Epithelial cell of prostate (primary cell): ENCODE results near the gene GAGE12C.
"Not testable (repeated sequence)": the region's sequence is repeated elsewhere in the genome, so short reads cannot be mapped to it uniquely, and the experiment has no call there.

Source experiments
- DNase-seq: peaks from one replicate; pipeline ENCODE4 v3.0.0-alpha.2; 2011; ENCODE audit warnings: low read depth, low spot score
- H3K27ac ChIP-seq: fragments of 450-650 bp; 2 replicates; pipeline ENCODE4 v1.5.1; 2017; ENCODE audit warnings: mild to moderate bottlenecking

The GAGE12C gene

GRCh38 chrX:49531877-49532276, at the start of gene GAGE12C:
TSS of gene GAGE12C (plus strand) at chrX:49532177. CDS start at chrX:49533332, 1,155 bp downstream.
- DNase-seq, H3K27ac ChIP-seq: not testable (repeated sequence)

- H3K27ac ChIP-seq, DNase-seq: not testable (repeated sequence)
Measured at GRCh38 chrX:49541433-49541832, 9.5 kb downstream of the GAGE12C start, which contains the start of gene GAGE12D. TSS of gene GAGE12D (plus strand) at chrX:49541733. CDS start at chrX:49542888, 1,155 bp downstream.

- not testable (repeated sequence) for DNase-seq, H3K27ac ChIP-seq
Measured at GRCh38 chrX:49550989-49551388, 19.0 kb downstream of the GAGE12C start, which contains the start of gene GAGE12E. TSS of gene GAGE12E (plus strand) at chrX:49551289. CDS start at chrX:49552444, 1,155 bp downstream.

GRCh38 chrX:49560542-49560941, 28.6 kb downstream of the GAGE12C start, which contains the start of gene GAGE12F:
TSS of gene GAGE12F (plus strand) at chrX:49560842. CDS start at chrX:49561997, 1,155 bp downstream.
- DNase-seq, H3K27ac ChIP-seq: not testable (repeated sequence)

GRCh38 chrX:49568728-49569127, 36.8 kb downstream of the GAGE12C start:
- not testable (repeated sequence) for DNase-seq

GRCh38 chrX:49569152-49569551, 37.2 kb downstream of the GAGE12C start:
- DNase-seq, H3K27ac ChIP-seq: not testable (repeated sequence)

More at GRCh38 chrX:49568728-49569127, 36.8 kb downstream of the GAGE12C start:
- not testable (repeated sequence) for H3K27ac ChIP-seq

GRCh38 chrX:49570100-49570499, 38.1 kb downstream of the GAGE12C start, which contains the start of gene GAGE12G:
TSS of gene GAGE12G (plus strand) at chrX:49570400. CDS start at chrX:49571555, 1,155 bp downstream.
- H3K27ac ChIP-seq, DNase-seq: not testable (repeated sequence)

GRCh38 chrX:49579649-49580048, 47.7 kb downstream of the GAGE12C start, which contains the start of gene GAGE12H:
TSS of gene GAGE12H (plus strand) at chrX:49579949. CDS start at chrX:49581104, 1,155 bp downstream.
- H3K27ac ChIP-seq, DNase-seq: not testable (repeated sequence)
